HCT116 (cell line): ENCODE measurements around the gene C4orf46.

Experiments used
- POLR2A ChIP-seq: IDR thresholded peaks from 2 replicates; pipeline ENCODE4 v1.7.0; 2011; ENCODE audit warnings: borderline replicate concordance; ENCODE audit not compliant: insufficient read depth, insufficient read length; ENCODE audit errors: extremely low read depth
- ZFX ChIP-seq: fragments of 450-650 bp; IDR thresholded peaks from 2 replicates; pipeline ENCODE4 v1.6.1; 2017
- TF ChIP-seq, protein P1 (sequence below), 3 experiments: fragments of 200-600 bp in 1 of 3; sonication (generic) in 1 of 3; IDR thresholded peaks in 2 of 3; conservative IDR thresholded peaks in 1 of 3; 2 replicates each; pipeline ENCODE4 v1.5.1; 2012 to 2017; ENCODE audit warnings: low read depth in 2 of 3, low read length in 2 of 3, antibody characterized with exemption in 1 of 3, borderline replicate concordance in 1 of 3, control low read depth in 1 of 3, mild to moderate bottlenecking in 1 of 3, mixed read lengths in 1 of 3, mixed run types in 1 of 3, moderate library complexity in 1 of 3; ENCODE audit not compliant: insufficient read depth in 1 of 3

- TF ChIP-seq, protein P1, sequence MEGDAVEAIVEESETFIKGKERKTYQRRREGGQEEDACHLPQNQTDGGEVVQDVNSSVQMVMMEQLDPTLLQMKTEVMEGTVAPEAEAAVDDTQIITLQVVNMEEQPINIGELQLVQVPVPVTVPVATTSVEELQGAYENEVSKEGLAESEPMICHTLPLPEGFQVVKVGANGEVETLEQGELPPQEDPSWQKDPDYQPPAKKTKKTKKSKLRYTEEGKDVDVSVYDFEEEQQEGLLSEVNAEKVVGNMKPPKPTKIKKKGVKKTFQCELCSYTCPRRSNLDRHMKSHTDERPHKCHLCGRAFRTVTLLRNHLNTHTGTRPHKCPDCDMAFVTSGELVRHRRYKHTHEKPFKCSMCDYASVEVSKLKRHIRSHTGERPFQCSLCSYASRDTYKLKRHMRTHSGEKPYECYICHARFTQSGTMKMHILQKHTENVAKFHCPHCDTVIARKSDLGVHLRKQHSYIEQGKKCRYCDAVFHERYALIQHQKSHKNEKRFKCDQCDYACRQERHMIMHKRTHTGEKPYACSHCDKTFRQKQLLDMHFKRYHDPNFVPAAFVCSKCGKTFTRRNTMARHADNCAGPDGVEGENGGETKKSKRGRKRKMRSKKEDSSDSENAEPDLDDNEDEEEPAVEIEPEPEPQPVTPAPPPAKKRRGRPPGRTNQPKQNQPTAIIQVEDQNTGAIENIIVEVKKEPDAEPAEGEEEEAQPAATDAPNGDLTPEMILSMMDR (IDR thresholded peaks at IDR 0.05 in 2 of 3, conservative IDR thresholded peaks at IDR 0.05 in 1 of 3; ENCODE audit: borderline replicate concordance in 1 of 3, insufficient read depth in 1 of 3, low read depth in 2 of 3, low read length in 2 of 3), result no peak
- TF ChIP-seq ZFX (no peak), POLR2A (no peak)
Observed at GRCh38 chr4:158669310-158669709, 2.4 kb downstream of the C4orf46 start.
